ENCODE data around the gene GPR35. TPM values are rescaled to one million over a fixed set of nuclear protein-coding genes. Genes with fewer than 3 reads are reported as not detected.

The GPR35 gene
- 2.2 TPM for total RNA-seq
- long read RNA-seq, partial matches to known transcripts, result 0 of 1 reads
- long read RNA-seq, other reads (novel, unspliced or antisense), result 0 of 1 reads

GRCh38 chr2:240624950-240625621 is at the start of gene GPR35:
TSS of gene GPR35 (plus strand) at chr2:240625480. CDS start at chr2:240629953, 4,473 bp downstream.
- peak; percentile 81 for DNase-seq (ENCODE audit: missing footprints)
- no peak for ATAC-seq
- intact Hi-C loops (cut with DNase I), result no loop called here

- DNase-seq (ENCODE audit: missing footprints), result no peak
Observed at GRCh38 chr2:240576036-240576435, 49.2 kb upstream of the GPR35 start.

GRCh38 chr2:240576436-240577205 is 48.7 kb upstream of the GPR35 start:
- DNase-seq (ENCODE audit: missing footprints) (peak; percentile 55), ATAC-seq (no peak)
- intact Hi-C loops (cut with DNase I), result no loop called here

More at GRCh38 chr2:240576036-240576435, 49.2 kb upstream of the GPR35 start:
- ATAC-seq, result no peak
- intact Hi-C loops (cut with DNase I), result no loop called here

GRCh38 chr2:240577281-240578109 is 47.8 kb upstream of the GPR35 start:
- intact Hi-C loops (cut with DNase I), result no loop called here

GRCh38 chr2:240578110-240578450 is 47.2 kb upstream of the GPR35 start:
- peak; percentile 63 for DNase-seq (ENCODE audit: missing footprints)
- intact Hi-C loops (cut with DNase I), result no loop called here
- peak; percentile 8 for ATAC-seq

More at GRCh38 chr2:240577281-240578109, 47.8 kb upstream of the GPR35 start:
- no peak for ATAC-seq
- no peak for DNase-seq (ENCODE audit: missing footprints)

- no peak for ATAC-seq
- intact Hi-C loops (cut with DNase I), result no loop called here
- peak; percentile 22 for DNase-seq (ENCODE audit: missing footprints)
Observed at GRCh38 chr2:240578488-240578887, 46.8 kb upstream of the GPR35 start.

GRCh38 chr2:240579071-240579762 is 46.1 kb upstream of the GPR35 start:
- DNase-seq (ENCODE audit: missing footprints) (peak; percentile 51), ATAC-seq (no peak)
- intact Hi-C loops (cut with DNase I), result no loop called here

- DNase-seq (ENCODE audit: missing footprints), result peak; percentile 77
- ATAC-seq, result peak; percentile 76
- intact Hi-C loops (cut with DNase I), result no loop called here
Observed at GRCh38 chr2:240579771-240580614, 45.3 kb upstream of the GPR35 start.

GRCh38 chr2:240581811-240582210 is 43.5 kb upstream of the GPR35 start:
- intact Hi-C loops (cut with DNase I), result no loop called here
- ATAC-seq (no peak), DNase-seq (ENCODE audit: missing footprints) (no peak)

GRCh38 chr2:240582781-240583180 is 42.5 kb upstream of the GPR35 start:
- DNase-seq (ENCODE audit: missing footprints) (no peak), ATAC-seq (no peak)
- intact Hi-C loops (cut with DNase I), result no loop called here

GRCh38 chr2:240583774-240584173 is 41.5 kb upstream of the GPR35 start:
- ATAC-seq, result no peak
- intact Hi-C loops (cut with DNase I), result no loop called here

GRCh38 chr2:240584486-240585031 is 40.7 kb upstream of the GPR35 start:
- intact Hi-C loops (cut with DNase I), result no loop called here
- no peak for DNase-seq (ENCODE audit: missing footprints)
- no peak for ATAC-seq

More at GRCh38 chr2:240583774-240584173, 41.5 kb upstream of the GPR35 start:
- DNase-seq (ENCODE audit: missing footprints), result no peak

- intact Hi-C loops (cut with DNase I), result no loop called here
- ATAC-seq (no peak), DNase-seq (ENCODE audit: missing footprints) (peak; percentile 34)
Observed at GRCh38 chr2:240585101-240585500, 40.2 kb upstream of the GPR35 start.

GRCh38 chr2:240585681-240586197 is 39.5 kb upstream of the GPR35 start:
- DNase-seq (ENCODE audit: missing footprints), result peak; percentile 35
- intact Hi-C loops (cut with DNase I), result loop anchor here (1.0 kb wide), 1 partner anchor 17 kb away; the partner anchor contains the start of gene RNPEPL1
- ATAC-seq, result no peak

GRCh38 chr2:240586198-240586918 is 38.9 kb upstream of the GPR35 start, which contains the start of gene CAPN10:
TSS of gene CAPN10 (plus strand) at chr2:240586734. CDS start at chr2:240586912, 178 bp downstream.
- DNase-seq (ENCODE audit: missing footprints), result peak; percentile 100
- intact Hi-C loops (cut with DNase I), result loop anchor here (1.0 kb wide), 1 partner anchor 18 kb away; the partner anchor contains the start of gene RNPEPL1
- ATAC-seq, result peak; percentile 95
